IMR-90 (cell line): ENCODE measurements around the gene INPP5D.
"Not testable (repeated sequence)": the region's sequence is repeated elsewhere in the genome, so short reads cannot be mapped to it uniquely, and the experiment has no call there.

Experiments
- CTCF ChIP-seq: conservative IDR thresholded peaks from 2 replicates; pipeline ENCODE4 v1.5.1; 2012; ENCODE audit warnings: mild to moderate bottlenecking, low read depth, low read length, improper control_type of control experiment
- ELK1 ChIP-seq: fragments of 150-350 bp; IDR thresholded peaks from 2 replicates; pipeline ENCODE4 v1.6.1; 2016; ENCODE audit warnings: low read depth, mild to moderate bottlenecking, low read length, moderate library complexity, borderline replicate concordance
- MXI1 ChIP-seq: IDR thresholded peaks from 2 replicates; pipeline ENCODE4 v1.6.1; 2012; ENCODE audit warnings: low read depth, mild to moderate bottlenecking, low read length, moderate library complexity, borderline replicate concordance
- POLR2A ChIP-seq: IDR thresholded peaks from 2 replicates; pipeline ENCODE4 v1.6.1; 2012; ENCODE audit warnings: mild to moderate bottlenecking, low read depth, low read length
- RAD21 ChIP-seq: IDR thresholded peaks from 2 replicates; pipeline ENCODE4 v1.6.1; 2012; ENCODE audit warnings: low read length, improper control_type of control experiment
- RCOR1 ChIP-seq: IDR thresholded peaks from 2 replicates; pipeline ENCODE4 v1.6.1; 2012; ENCODE audit warnings: mild to moderate bottlenecking, low read length, improper control_type of control experiment; ENCODE audit not compliant: insufficient replicate concordance

- TF ChIP-seq POLR2A, CTCF, ELK1, RAD21, RCOR1, MXI1: not testable (repeated sequence)
Observed at GRCh38 chr2:233052517-233052916, 7.6 kb upstream of the INPP5D start.
